HL-60 (cell line): Measurements from ENCODE around the gene KNSTRN.

ENCODE experiments used
- GABPA ChIP-seq: IDR thresholded peaks from 2 replicates; pipeline ENCODE4 v1.6.1; 2012; ENCODE audit warnings: low read depth
- POLR2AphosphoS5 ChIP-seq: IDR thresholded peaks from 2 replicates; pipeline ENCODE4 v1.6.1; 2012; ENCODE audit warnings: low read depth
- TF ChIP-seq, protein P1 (sequence below): IDR thresholded peaks from one replicate; pipeline ENCODE4 v1.5.1; 2011; ENCODE audit warnings: low read length, control low read depth, inconsistent platforms; ENCODE audit not compliant: insufficient read depth

- TF ChIP-seq, protein P1, sequence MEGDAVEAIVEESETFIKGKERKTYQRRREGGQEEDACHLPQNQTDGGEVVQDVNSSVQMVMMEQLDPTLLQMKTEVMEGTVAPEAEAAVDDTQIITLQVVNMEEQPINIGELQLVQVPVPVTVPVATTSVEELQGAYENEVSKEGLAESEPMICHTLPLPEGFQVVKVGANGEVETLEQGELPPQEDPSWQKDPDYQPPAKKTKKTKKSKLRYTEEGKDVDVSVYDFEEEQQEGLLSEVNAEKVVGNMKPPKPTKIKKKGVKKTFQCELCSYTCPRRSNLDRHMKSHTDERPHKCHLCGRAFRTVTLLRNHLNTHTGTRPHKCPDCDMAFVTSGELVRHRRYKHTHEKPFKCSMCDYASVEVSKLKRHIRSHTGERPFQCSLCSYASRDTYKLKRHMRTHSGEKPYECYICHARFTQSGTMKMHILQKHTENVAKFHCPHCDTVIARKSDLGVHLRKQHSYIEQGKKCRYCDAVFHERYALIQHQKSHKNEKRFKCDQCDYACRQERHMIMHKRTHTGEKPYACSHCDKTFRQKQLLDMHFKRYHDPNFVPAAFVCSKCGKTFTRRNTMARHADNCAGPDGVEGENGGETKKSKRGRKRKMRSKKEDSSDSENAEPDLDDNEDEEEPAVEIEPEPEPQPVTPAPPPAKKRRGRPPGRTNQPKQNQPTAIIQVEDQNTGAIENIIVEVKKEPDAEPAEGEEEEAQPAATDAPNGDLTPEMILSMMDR = no peak
- TF ChIP-seq POLR2AphosphoS5 = no peak
- no peak for TF ChIP-seq GABPA
Observed at GRCh38 chr15:40410476-40410875, 28.0 kb downstream of the KNSTRN start.
